Lung (tissue), 12 donors: ENCODE results near the gene STPG3. TPM values are rescaled to one million over a fixed set of nuclear protein-coding genes. Genes with fewer than 3 reads are reported as not detected.

Source experiments
- ATAC-seq: fragments of 200-7000 bp; cut with Tn5 transposase; one replicate; pipeline ENCODE4 v1.9.1; 2020; ENCODE audit warnings: moderate number of reproducible peaks; ENCODE audit not compliant: insufficient read depth, low FRiP score
- DNase-seq, 3 donors: peaks; one replicate each; pipeline ENCODE4 v3.0.0-alpha.2; 2013 to 2017
- H3K27ac ChIP-seq, 2 donors: one replicate each; pipeline ENCODE4 v1.5.1; 2013; ENCODE audit warnings: mild to moderate bottlenecking in 2 of 2, moderate library complexity in 2 of 2, control low read depth in 1 of 2, inconsistent platforms in 1 of 2, low read depth in 1 of 2, low read length in 1 of 2
- H3K27me3 ChIP-seq, 3 donors: one replicate each; pipeline ENCODE4 v1.5.1; 2013; ENCODE audit warnings: low read length in 2 of 3; ENCODE audit not compliant: control insufficient read depth in 3 of 3, insufficient read depth in 3 of 3
- H3K36me3 ChIP-seq, 4 donors: one replicate each; pipeline ENCODE4 v1.5.1; 2013; ENCODE audit warnings: low read length in 4 of 4, mild to moderate bottlenecking in 1 of 4, moderate library complexity in 1 of 4; ENCODE audit not compliant: control insufficient read depth in 4 of 4, insufficient read depth in 4 of 4
- H3K4me1 ChIP-seq, 5 donors: one replicate each; pipeline ENCODE4 v1.5.1; 2013; ENCODE audit warnings: low read length in 5 of 5, mild to moderate bottlenecking in 2 of 5, moderate library complexity in 1 of 5; ENCODE audit not compliant: control insufficient read depth in 5 of 5, insufficient read depth in 5 of 5
- H3K4me3 ChIP-seq: one replicate; pipeline ENCODE4 v1.5.1; 2013; ENCODE audit warnings: mild to moderate bottlenecking, control low read depth, moderate library complexity
- H3K9ac ChIP-seq, 2 donors: one replicate each; pipeline ENCODE4 v1.5.1; 2013; ENCODE audit warnings: low read length in 2 of 2, control low read depth in 1 of 2; ENCODE audit not compliant: insufficient read depth in 1 of 2
- H3K9me3 ChIP-seq, 4 donors: one replicate each; pipeline ENCODE4 v1.5.1; 2013; ENCODE audit warnings: low read length in 3 of 4, mild to moderate bottlenecking in 1 of 4, moderate library complexity in 1 of 4; ENCODE audit not compliant: control insufficient read depth in 4 of 4, insufficient read depth in 3 of 4
- CTCF ChIP-seq: IDR thresholded peaks from 2 replicates; pipeline ENCODE4 v1.5.1; 2012; ENCODE audit warnings: mild to moderate bottlenecking; ENCODE audit errors: control extremely low read depth, extremely low read depth
- WGBS, 2 donors: extraction: QIAGEN DNeasy Blood & Tissue Kit; methylation state at CpG; one replicate each; pipeline ENCODE4 v1.1.7; 2013; 5-methylcytosine and 5-hydroxymethylcytosine counted together
- polyA plus RNA-seq, 2 donors: library from polyadenylated mRNA; stranded (reverse); fragments of 200-250 nt; gene quantifications; one replicate each; pipeline ENCODE4 v1.2.1, GENCODE V29; 2013
- total RNA-seq, 2 donors: library from RNA; depleted of rRNA in 1 of 2; stranded (reverse); fragments of >200 nt in 1 of 2; gene quantifications; one replicate each; pipeline ENCODE4 v1.2.1, GENCODE V29; 2014 to 2021
- donor health status: control.
- donor health status: control.
- donor health status: Bipolar disorder and iron deficiency.
- donor health status: healthy.
- donor health status: DM: yes; HTN: yes; CAD: no.

Gene STPG3
- total and polyA plus RNA-seq, 4 donors = 0.18 TPM; not detected in 3

DNA sequence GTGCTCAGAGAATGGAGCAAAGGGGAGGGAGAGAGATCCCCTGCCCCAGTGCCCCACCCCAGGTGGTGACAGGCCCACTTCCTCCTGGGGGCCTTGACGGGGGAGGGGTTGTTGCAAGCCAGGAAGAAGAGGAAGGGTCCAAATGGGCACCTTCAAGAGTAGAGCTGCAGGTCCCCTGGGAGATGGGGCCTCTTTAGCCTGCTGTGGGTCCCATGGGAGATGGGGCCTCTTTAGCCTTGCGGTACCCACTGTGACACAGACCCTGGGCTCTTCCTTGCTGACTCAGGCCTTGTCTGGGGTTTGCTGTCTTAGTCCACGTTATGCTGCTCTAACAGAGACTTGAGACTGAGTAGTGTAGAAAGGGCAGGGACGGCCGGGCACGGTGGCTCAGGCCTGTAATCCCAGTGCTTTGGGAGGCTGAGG is 16.9 kb downstream of the STPG3 start:
- Histone ChIP-seq H3K27me3 (no peaks in the 10 kb centered on the region), H3K9ac (no peak overlapping the region), H3K9me3 (no peaks in the 10 kb centered on the region), H3K4me1 (peaks cover 0 to 14% (median 4%) of the 10 kb centered on the region in 5 donors), H3K4me3 (no peak overlapping the region), H3K36me3 (peaks cover 11 to 52% (median 20%) of the 10 kb centered on the region in 4 donors), H3K27ac (peak overlapping the region; percentile 59 to 64)
- DNase-seq (no peak), ATAC-seq (no peak)
- 58 to 83% methylated on average over 6 of the region's 6 CpGs for WGBS, 2 donors
- no peak for TF ChIP-seq CTCF

DNA sequence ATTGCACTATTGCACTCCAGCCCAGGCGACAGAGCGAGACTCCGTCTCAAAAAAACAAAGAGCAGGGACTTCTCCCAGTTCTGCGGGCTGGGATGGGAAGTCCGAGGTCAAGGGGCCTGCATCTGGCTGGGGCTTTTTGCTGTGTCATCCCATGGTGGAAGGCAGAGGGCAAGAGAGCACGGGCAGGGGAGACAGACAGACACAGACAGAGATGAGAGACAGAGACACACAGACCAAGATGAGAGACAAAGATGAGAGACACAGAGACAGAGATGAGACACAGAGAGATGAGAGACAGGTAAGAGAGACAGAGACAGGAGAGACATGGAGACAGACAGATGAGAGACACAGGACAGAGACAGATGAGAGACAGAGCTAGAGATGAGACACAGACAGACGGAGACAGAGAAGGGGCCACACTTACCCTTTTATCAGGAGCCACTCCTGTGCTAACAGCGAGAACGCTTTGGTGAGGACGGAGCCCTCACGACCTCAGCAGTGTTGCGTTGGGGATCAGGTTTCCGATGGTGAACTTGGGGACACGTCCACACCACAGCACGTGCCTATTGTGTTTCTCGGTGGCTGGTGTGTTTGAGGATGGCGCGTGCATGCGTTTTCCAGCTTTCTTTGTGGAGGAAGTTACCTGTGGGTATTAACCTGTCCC is 17.6 kb downstream of the STPG3 start:
- TF ChIP-seq CTCF = no peak
- Histone ChIP-seq H3K36me3 (peaks cover 11 to 47% (median 20%) of the 10 kb centered on the region in 4 donors), H3K27ac (peak overlapping the region; percentile 64 to 94), H3K9me3 (no peaks in the 10 kb centered on the region), H3K27me3 (no peaks in the 10 kb centered on the region), H3K4me3 (no peak overlapping the region), H3K9ac (no peak overlapping the region), H3K4me1 (peaks cover 0 to 14% (median 4%) of the 10 kb centered on the region in 5 donors)
- WGBS, 2 donors = 49 to 66% methylated on average over 19 of the region's 19 CpGs
- ATAC-seq (no peak), DNase-seq (no peak)

GRCh38 chr9:137269231-137269772 is 18.2 kb downstream of the STPG3 start:
- Histone ChIP-seq H3K27ac (peak overlapping the region; percentile 64 to 94), H3K27me3 (no peaks in the 10 kb centered on the region), H3K4me1 (peaks cover under 1 to 20% (median 4%) of the 10 kb centered on the region in 5 donors), H3K9ac (no peak overlapping the region), H3K4me3 (no peak overlapping the region), H3K9me3 (no peaks in the 10 kb centered on the region), H3K36me3 (peaks cover 11 to 41% (median 15%) of the 10 kb centered on the region in 4 donors)
- 27 to 61% methylated on average over 17 of the region's 17 CpGs for WGBS, 2 donors
- no peak for TF ChIP-seq CTCF
- ATAC-seq (peak; percentile 47), DNase-seq (peak; percentile 28 to 57 (median 47))
